CD4-positive, alpha-beta memory T cell (primary cell): ENCODE results near the gene LYZL2. TPM values are rescaled to one million over a fixed set of nuclear protein-coding genes. Genes with fewer than 3 reads are reported as not detected.

Experiments used
- CTCF ChIA-PET: fragments of 350-600 bp; sonication (Branson Sonifier 250); formaldehyde crosslinking; loops from one replicate; lab custom pipeline; 2021; ENCODE audit warnings: inconsistent platforms; ENCODE audit not compliant: partially characterized antibody; lab: Charles Lee
- POLR2A ChIA-PET: fragments of 350-600 bp; sonication (Branson Sonifier 250); formaldehyde crosslinking; loops from one replicate; lab custom pipeline; 2021; ENCODE audit not compliant: partially characterized antibody; lab: Charles Lee
- DNase-seq, 5 donors: peaks; one replicate each; pipeline versions ENCODE4 v3.0.0 to v3.0.0-alpha.2; 2020 to 2022; ENCODE audit warnings: mixed read lengths in 1 of 5
- H3K27ac ChIP-seq: one replicate; pipeline ENCODE4 v1.7.0; 2013; ENCODE audit warnings: low read depth, low read length
- H3K27me3 ChIP-seq: 2 replicates; pipeline ENCODE4 v1.7.0; 2013; ENCODE audit warnings: mild to moderate bottlenecking, low read length, moderate library complexity; ENCODE audit not compliant: insufficient read depth
- H3K36me3 ChIP-seq: 2 replicates; pipeline ENCODE4 v1.7.0; 2013; ENCODE audit warnings: mild to moderate bottlenecking, low read length, moderate library complexity; ENCODE audit not compliant: insufficient read depth
- H3K4me1 ChIP-seq: 2 replicates; pipeline ENCODE4 v1.7.0; 2013; ENCODE audit warnings: mild to moderate bottlenecking, low read length, moderate library complexity; ENCODE audit not compliant: insufficient read depth
- H3K4me3 ChIP-seq, 2 donors: one replicate each; pipeline ENCODE4 v1.7.0; 2013; ENCODE audit warnings: low read length in 2 of 2, mild to moderate bottlenecking in 1 of 2
- H3K9me3 ChIP-seq, 2 donors: one replicate each; pipeline ENCODE4 v1.7.0; 2013; ENCODE audit warnings: low read length in 2 of 2, control low read depth in 1 of 2; ENCODE audit not compliant: control insufficient read depth in 1 of 2
- H3K27ac Mint-ChIP-seq, 7 donors: one replicate each; pipeline ENCODE4 v1.8.0; 2020 to 2021; ENCODE audit warnings: mixed read lengths in 7 of 7, mild to moderate bottlenecking in 6 of 7, inconsistent platforms in 3 of 7, moderate library complexity in 3 of 7
- H3K27me3 Mint-ChIP-seq, 2 donors: one replicate each; pipeline ENCODE4 v1.8.0; 2020 to 2021; ENCODE audit warnings: mixed read lengths in 2 of 2
- H3K36me3 Mint-ChIP-seq, 2 donors: one replicate each; pipeline ENCODE4 v1.8.0; 2020 to 2021; ENCODE audit warnings: mixed read lengths in 2 of 2, inconsistent platforms in 1 of 2, mild to moderate bottlenecking in 1 of 2
- H3K4me1 Mint-ChIP-seq, 4 donors: one replicate each; pipeline ENCODE4 v1.8.0; 2020 to 2021; ENCODE audit warnings: mixed read lengths in 4 of 4, mild to moderate bottlenecking in 1 of 4
- H3K4me3 Mint-ChIP-seq, 8 donors: one replicate each; pipeline ENCODE4 v1.8.0; 2020 to 2021; ENCODE audit warnings: mixed read lengths in 8 of 8, mild to moderate bottlenecking in 7 of 8, moderate library complexity in 6 of 8, inconsistent platforms in 3 of 8
- H3K9me3 Mint-ChIP-seq, 8 donors: one replicate each; pipeline ENCODE4 v1.8.0; 2020 to 2021; ENCODE audit warnings: mixed read lengths in 8 of 8, mild to moderate bottlenecking in 5 of 8, inconsistent platforms in 3 of 8, moderate library complexity in 1 of 8
- intact Hi-C: fragments of 100-400 bp; cut with micrococcal nuclease; formaldehyde crosslinking; loops from one replicate; pipeline ENCODE4 v1.15.1; 2023
- polyA plus RNA-seq, 2 donors: library from polyadenylated mRNA; unstranded; fragments of 300-500 nt; fragmentation: Illumina TruSeq; gene quantifications; one replicate each; pipeline ENCODE4 v1.2.3, GENCODE V29; 2021
- total RNA-seq, 2 experiments: library from RNA; stranded (reverse); gene quantifications; one replicate each; pipeline ENCODE4 v1.2.3, GENCODE V29; 2021

Gene LYZL2
- total and polyA plus RNA-seq, 4 experiments from 2014 or later = not detected

DNA sequence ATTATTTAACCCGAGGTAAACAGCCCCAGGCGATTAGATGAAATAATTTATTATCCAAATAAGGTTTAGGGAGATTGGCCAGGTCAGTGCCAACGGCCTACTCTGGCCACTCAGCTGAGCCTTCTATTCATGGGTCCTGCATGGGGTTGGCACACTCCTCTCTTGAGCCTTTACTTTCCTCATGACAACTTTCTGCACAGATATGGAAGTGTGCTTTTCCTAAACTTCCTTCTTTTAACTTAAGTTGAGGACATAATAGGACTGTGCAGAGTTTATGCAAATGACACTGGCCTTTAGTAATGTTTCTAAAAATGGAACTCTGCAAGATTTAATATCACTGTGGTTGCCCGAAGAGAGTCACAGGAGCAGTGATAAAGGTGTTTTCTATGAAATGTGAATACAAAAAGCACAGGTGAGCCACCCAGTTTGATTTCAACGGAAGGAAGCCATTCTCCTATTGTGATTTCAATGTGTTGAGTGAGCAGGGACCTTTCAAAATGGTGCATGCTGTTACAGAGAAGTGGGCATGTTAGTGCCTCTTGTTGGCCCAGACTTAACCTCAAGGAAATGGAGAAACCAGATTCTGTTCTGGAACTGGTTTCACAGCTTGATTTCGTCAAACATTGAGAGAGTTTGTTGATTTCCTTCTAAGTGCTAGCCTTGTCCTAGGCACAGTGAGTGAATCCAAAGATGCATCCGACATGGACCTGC lies 55.7 kb downstream of the LYZL2 start:
- DNase-seq = no peak
- no peak overlapping the region for H3K4me3 ChIP-seq
- no peaks in the 10 kb centered on the region for H3K36me3 Mint-ChIP-seq
- no peak overlapping the region for H3K27ac Mint-ChIP-seq
- H3K27ac ChIP-seq = no peak overlapping the region
- ChIA-PET POLR2A (no interaction called here), CTCF (interaction anchor here (1.8 kb wide), 1 partner anchor 16 kb away, joined by 5 read pairs; no protein-coding TSS in a partner anchor)
- H3K27me3 Mint-ChIP-seq = peaks cover 2 to 3% of the 10 kb centered on the region in 2 donors
- H3K9me3 ChIP-seq = no peaks in the 10 kb centered on the region
- no peaks in the 10 kb centered on the region for H3K4me1 ChIP-seq
- intact Hi-C loops = no loop called here
- H3K27me3 ChIP-seq = no peaks in the 10 kb centered on the region
- H3K4me1 Mint-ChIP-seq = no peaks in the 10 kb centered on the region
- no peak overlapping the region for H3K4me3 Mint-ChIP-seq
- no peaks in the 10 kb centered on the region for H3K36me3 ChIP-seq
- peaks cover 0 to 1% (median 0%) of the 10 kb centered on the region in 8 donors for H3K9me3 Mint-ChIP-seq

DNA sequence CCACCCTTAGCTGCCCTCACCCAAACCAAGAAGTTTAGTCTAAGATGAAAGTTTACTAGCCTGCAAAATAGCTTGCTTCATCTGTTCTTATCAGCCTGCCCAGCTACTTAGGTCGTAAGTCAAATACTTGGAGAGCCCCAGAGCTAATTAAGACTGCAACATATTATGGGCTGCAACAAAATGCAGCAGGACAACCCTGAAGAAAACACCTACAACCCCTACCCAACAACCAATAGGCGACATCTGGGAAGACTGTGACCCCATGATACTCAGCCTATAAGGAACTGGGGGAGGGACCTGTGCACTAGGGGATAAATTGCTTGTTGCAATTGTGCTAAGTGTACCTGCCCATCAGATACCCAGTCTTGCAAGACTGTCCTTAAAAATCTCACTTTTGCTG lies 64.1 kb downstream of the LYZL2 start:
- no peaks in the 10 kb centered on the region for H3K9me3 Mint-ChIP-seq
- no peaks in the 10 kb centered on the region for H3K4me1 Mint-ChIP-seq
- H3K9me3 ChIP-seq = no peaks in the 10 kb centered on the region
- H3K36me3 ChIP-seq = no peaks in the 10 kb centered on the region
- H3K4me1 ChIP-seq = no peaks in the 10 kb centered on the region
- POLR2A ChIA-PET = no interaction called here
- no peaks in the 10 kb centered on the region for H3K27me3 ChIP-seq
- CTCF ChIA-PET = no interaction called here
- no peak overlapping the region for H3K4me3 Mint-ChIP-seq
- peaks cover 3 to 21% of the 10 kb centered on the region in 2 donors for H3K27me3 Mint-ChIP-seq
- no peak overlapping the region for H3K27ac Mint-ChIP-seq
- H3K36me3 Mint-ChIP-seq = no peaks in the 10 kb centered on the region
- DNase-seq = no peak
- intact Hi-C loops = no loop called here
- H3K4me3 ChIP-seq = no peak overlapping the region
- no peak overlapping the region for H3K27ac ChIP-seq

DNA sequence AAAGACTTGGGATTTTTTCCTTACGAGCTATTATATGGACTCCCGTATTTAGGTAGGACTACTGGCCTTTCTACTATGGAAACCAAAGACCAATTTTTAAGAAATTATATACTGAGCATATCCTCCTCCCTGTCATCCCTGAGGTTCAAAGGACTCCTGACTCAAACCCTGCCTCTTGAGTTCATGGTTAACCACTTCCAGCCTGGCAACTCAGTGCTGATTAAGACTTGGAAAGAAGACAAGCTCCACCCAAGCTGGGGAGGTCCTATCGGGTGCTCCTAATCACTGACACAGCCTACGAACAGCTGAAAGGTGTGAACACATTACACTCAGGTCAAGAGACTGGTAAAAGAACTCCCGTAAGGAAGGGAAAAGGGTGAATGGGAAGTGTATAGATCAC lies 66.8 kb downstream of the LYZL2 start:
- H3K4me3 ChIP-seq = no peak overlapping the region
- Mint-ChIP-seq H3K27me3 (peaks cover 3 to 21% of the 10 kb centered on the region in 2 donors), H3K9me3 (no peaks in the 10 kb centered on the region), H3K36me3 (no peaks in the 10 kb centered on the region), H3K4me1 (no peaks in the 10 kb centered on the region), H3K4me3 (no peak overlapping the region), H3K27ac (no peak overlapping the region)
- no peak overlapping the region for H3K27ac ChIP-seq
- no peaks in the 10 kb centered on the region for H3K4me1 ChIP-seq
- intact Hi-C loops = no loop called here
- ChIA-PET CTCF (interaction anchor here (1.2 to 2.6 kb wide), 5 partner anchors 18 to 203 kb away, joined by 3 to 9 read pairs (median 4); no protein-coding TSS in a partner anchor), POLR2A (no interaction called here)
- no peaks in the 10 kb centered on the region for H3K36me3 ChIP-seq
- H3K27me3 ChIP-seq = no peaks in the 10 kb centered on the region
- no peaks in the 10 kb centered on the region for H3K9me3 ChIP-seq
- no peak for DNase-seq

Other genes starting within 250 kb of the LYZL2 start
- 1 to 10 TPM; 5.5 to 6.5 TPM for gene MAP3K8, start 195.6 kb downstream of the LYZL2 start, total RNA-seq
- 1 to 10 TPM; 2.7 to 5.9 TPM for gene MAP3K8, start 195.6 kb downstream of the LYZL2 start, polyA plus RNA-seq